Endometrial microvascular endothelial cells (primary cell): ENCODE results near the gene HSD17B1. TPM values are rescaled to one million over a fixed set of nuclear protein-coding genes. Genes with fewer than 3 reads are reported as not detected.
"Not testable (repeated sequence)": the region's sequence is repeated elsewhere in the genome, so short reads cannot be mapped to it uniquely, and the experiment has no call there.

ENCODE experiments used
- in situ Hi-C: cut with HindIII; loops from 2 replicates; pipeline ENCODE4 v1.10.0; 2017; ENCODE audit warnings: low sequenced_read_pairs, low pct_unique_long_range_greater_than_20kb; ENCODE audit errors: inconsistent ontology term
- total RNA-seq: library from RNA; depleted of rRNA; stranded (reverse); fragments of >200 nt; gene quantifications from one replicate; pipeline ENCODE4 v1.2.3, GENCODE V29; 2015; ENCODE audit errors: inconsistent ontology term

The HSD17B1 gene
- total RNA-seq, 1 donor from 2014 or later: not detected

- in situ Hi-C loops: no loop called here
These were observed 11.5 kb upstream of the HSD17B1 start for GRCh38 chr17:42541041-42541833.

GRCh38 chr17:42543190-42544079, 9.3 kb upstream of the HSD17B1 start:
- in situ Hi-C loops: no loop called here

- in situ Hi-C loops: no loop called here
These were observed 7.8 kb upstream of the HSD17B1 start for GRCh38 chr17:42544874-42545283.

- in situ Hi-C loops: not testable (repeated sequence)
These were observed 6.8 kb upstream of the HSD17B1 start for GRCh38 chr17:42545755-42546505.

GRCh38 chr17:42547001-42547461, 5.7 kb upstream of the HSD17B1 start:
- in situ Hi-C loops: no loop called here

GRCh38 chr17:42547698-42548069, 5.0 kb upstream of the HSD17B1 start:
- in situ Hi-C loops: no loop called here

GRCh38 chr17:42548070-42548837, 4.5 kb upstream of the HSD17B1 start:
- in situ Hi-C loops: no loop called here

GRCh38 chr17:42548993-42549755, 3.5 kb upstream of the HSD17B1 start:
- in situ Hi-C loops: no loop called here

- in situ Hi-C loops: no loop called here
These were observed 567 bp downstream of the HSD17B1 start for GRCh38 chr17:42553161-42553818.

GRCh38 chr17:42553866-42554249, 1.1 kb downstream of the HSD17B1 start:
- in situ Hi-C loops: no loop called here

- in situ Hi-C loops: no loop called here
These were observed 1.8 kb downstream of the HSD17B1 start for GRCh38 chr17:42554250-42555121.

GRCh38 chr17:42555122-42555622, 2.4 kb downstream of the HSD17B1 start:
- in situ Hi-C loops: no loop called here

- in situ Hi-C loops: not testable (repeated sequence)
These were observed 3.4 kb downstream of the HSD17B1 start for GRCh38 chr17:42555961-42556617.

- in situ Hi-C loops: no loop called here
These were observed 6.4 kb downstream of the HSD17B1 start for GRCh38 chr17:42559075-42559474.

- in situ Hi-C loops: no loop called here
These were observed 7.5 kb downstream of the HSD17B1 start for GRCh38 chr17:42560246-42560645.

GRCh38 chr17:42561897-42562387, 9.2 kb downstream of the HSD17B1 start, which contains the start of gene COASY:
Gene COASY, plus strand, starts transcription at chr17:42562148. Its CDS starts 475 bp downstream, at chr17:42562623.
- in situ Hi-C loops: no loop called here
